ENCODE results near the gene AGAP1. TPM values are rescaled to one million over a fixed set of nuclear protein-coding genes. Genes with fewer than 3 reads are reported as not detected.

AGAP1 gene
- total and polyA plus RNA-seq, 2 donors: 1.7 to 3.0 TPM

DNA sequence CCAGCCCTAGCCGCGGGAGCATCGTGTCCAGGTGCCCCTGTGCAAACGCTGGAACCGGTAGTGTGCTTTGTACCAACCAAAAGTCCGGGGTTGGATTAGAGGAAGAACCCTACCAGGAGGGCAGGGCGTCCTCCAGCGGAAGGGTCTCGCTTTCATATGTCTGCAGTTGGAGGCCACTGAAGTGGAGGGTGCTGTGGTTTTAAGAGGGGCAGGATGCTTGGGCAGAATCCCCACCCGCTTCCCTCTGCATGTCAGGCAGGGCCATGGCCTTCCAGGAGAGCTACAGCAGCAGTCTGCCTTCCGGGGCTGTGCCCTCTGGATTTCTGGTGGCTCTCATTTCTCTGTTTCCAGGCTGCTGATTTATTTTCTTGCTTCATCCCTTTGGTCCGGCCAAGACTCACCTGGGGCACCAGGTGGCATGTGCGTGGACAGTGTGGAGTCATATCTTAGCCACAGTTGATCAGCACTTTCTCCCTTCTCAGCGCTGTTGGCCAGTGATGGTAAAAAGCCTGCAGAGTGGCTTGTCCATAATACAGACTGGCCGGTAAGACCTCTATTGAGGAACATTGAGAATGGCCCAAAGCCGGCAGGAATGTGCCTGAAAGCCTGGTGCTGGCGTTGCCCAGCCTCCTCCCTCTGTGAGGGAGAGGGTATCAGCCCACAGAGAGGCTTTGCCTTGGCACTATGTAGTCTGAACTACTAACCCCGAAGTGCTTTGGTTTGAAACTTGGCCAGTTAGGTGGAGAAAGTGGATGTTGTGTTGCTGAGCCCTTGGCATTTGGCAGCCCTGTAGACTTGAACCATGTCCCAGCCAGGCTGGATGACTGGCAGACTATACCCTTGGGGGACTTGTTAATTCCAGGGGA lies 1.8 kb downstream of the AGAP1 start:
- peaks cover 52 to 66% of the 10 kb centered on the region in 2 donors for H3K27me3 ChIP-seq (ENCODE audit: control insufficient read depth in 2 of 2, insufficient read depth in 1 of 2, low read length in 1 of 2)
- no peaks in the 10 kb centered on the region for H3K36me3 ChIP-seq (ENCODE audit: control insufficient read depth in 2 of 2, insufficient read depth in 2 of 2, low read length in 1 of 2)
- WGBS: 42% methylated on average over 18 of the region's 18 CpGs
- DNase-seq (ENCODE audit: low read depth in 6 of 9, low spot score in 9 of 9): no peak
- H3K4me1 ChIP-seq (ENCODE audit: control insufficient read depth in 2 of 2, insufficient read depth in 2 of 2, low read length in 2 of 2): peaks cover 0 to 2% of the 10 kb centered on the region in 2 donors
- no peaks in the 10 kb centered on the region for H3K9me3 ChIP-seq (ENCODE audit: control insufficient read depth in 2 of 2, insufficient read depth in 1 of 2, low read length in 1 of 2)
- H3K27ac ChIP-seq (ENCODE audit: low read depth in 1 of 2, low read length in 1 of 2): no peak overlapping the region
- peak overlapping the region in 1 of 2 donors; percentile 43 for H3K4me3 ChIP-seq (ENCODE audit: low read length in 2 of 2)

DNA sequence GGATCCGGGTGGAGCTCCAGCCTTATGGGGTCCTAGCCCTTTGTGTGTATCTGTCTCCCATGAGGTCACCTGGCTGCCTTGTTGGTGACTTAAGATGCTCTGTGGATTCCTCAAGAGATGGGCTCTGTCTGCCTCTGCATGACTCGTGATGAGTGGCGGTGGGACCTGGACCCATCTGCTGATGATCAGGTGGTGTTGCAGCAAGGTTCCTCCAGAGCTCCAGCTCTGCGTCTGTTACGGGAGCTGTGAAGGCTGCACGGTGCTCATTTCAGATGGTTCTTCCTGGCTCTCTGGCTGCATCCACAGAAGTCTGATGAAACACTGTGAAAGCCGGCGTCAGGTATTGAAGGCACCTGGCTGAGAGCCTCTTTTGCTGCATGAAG lies 2.4 kb downstream of the AGAP1 start:
- Histone ChIP-seq H3K4me1 (ENCODE audit: control insufficient read depth in 2 of 2, insufficient read depth in 2 of 2, low read length in 2 of 2) (peaks cover 0 to 2% of the 10 kb centered on the region in 2 donors), H3K9me3 (ENCODE audit: control insufficient read depth in 2 of 2, insufficient read depth in 1 of 2, low read length in 1 of 2) (no peaks in the 10 kb centered on the region), H3K4me3 (ENCODE audit: low read length in 2 of 2) (no peak overlapping the region), H3K27ac (ENCODE audit: low read depth in 1 of 2, low read length in 1 of 2) (no peak overlapping the region), H3K27me3 (ENCODE audit: control insufficient read depth in 2 of 2, insufficient read depth in 1 of 2, low read length in 1 of 2) (peaks cover 56 to 70% of the 10 kb centered on the region in 2 donors), H3K36me3 (ENCODE audit: control insufficient read depth in 2 of 2, insufficient read depth in 2 of 2, low read length in 1 of 2) (no peaks in the 10 kb centered on the region)
- DNase-seq (ENCODE audit: low read depth in 6 of 9, low spot score in 9 of 9): no peak
- WGBS: 85% methylated on average over 8 of the region's 8 CpGs

DNA sequence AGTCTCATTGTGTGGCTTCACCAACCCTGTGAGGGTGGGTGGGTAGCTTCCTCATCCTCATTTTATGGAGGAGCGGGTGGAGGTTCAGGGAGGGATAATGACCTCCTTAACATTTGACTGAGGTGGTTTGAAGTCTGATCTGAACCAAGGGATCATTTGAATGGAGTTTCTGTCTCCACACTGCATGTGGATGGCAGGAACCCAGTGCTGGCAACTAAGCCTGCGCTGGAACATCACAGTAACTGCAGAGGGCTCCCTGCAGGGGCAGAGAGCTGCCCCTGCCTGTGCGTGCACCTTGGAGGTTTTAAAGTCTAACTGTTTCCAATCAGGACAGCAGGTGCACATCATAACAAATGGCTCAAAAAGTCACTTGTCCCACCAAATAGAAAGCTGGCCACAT lies 3.3 kb downstream of the AGAP1 start:
- peaks cover 58 to 70% of the 10 kb centered on the region in 2 donors for H3K27me3 ChIP-seq (ENCODE audit: control insufficient read depth in 2 of 2, insufficient read depth in 1 of 2, low read length in 1 of 2)
- no peaks in the 10 kb centered on the region for H3K36me3 ChIP-seq (ENCODE audit: control insufficient read depth in 2 of 2, insufficient read depth in 2 of 2, low read length in 1 of 2)
- no peak overlapping the region for H3K27ac ChIP-seq (ENCODE audit: low read depth in 1 of 2, low read length in 1 of 2)
- no peak overlapping the region for H3K4me3 ChIP-seq (ENCODE audit: low read length in 2 of 2)
- DNase-seq (ENCODE audit: low read depth in 6 of 9, low spot score in 9 of 9): no peak
- H3K4me1 ChIP-seq (ENCODE audit: control insufficient read depth in 2 of 2, insufficient read depth in 2 of 2, low read length in 2 of 2): peaks cover 0 to 2% of the 10 kb centered on the region in 2 donors
- H3K9me3 ChIP-seq (ENCODE audit: control insufficient read depth in 2 of 2, insufficient read depth in 1 of 2, low read length in 1 of 2): no peaks in the 10 kb centered on the region
- 69% methylated on average over 3 of the region's 3 CpGs for WGBS

DNA sequence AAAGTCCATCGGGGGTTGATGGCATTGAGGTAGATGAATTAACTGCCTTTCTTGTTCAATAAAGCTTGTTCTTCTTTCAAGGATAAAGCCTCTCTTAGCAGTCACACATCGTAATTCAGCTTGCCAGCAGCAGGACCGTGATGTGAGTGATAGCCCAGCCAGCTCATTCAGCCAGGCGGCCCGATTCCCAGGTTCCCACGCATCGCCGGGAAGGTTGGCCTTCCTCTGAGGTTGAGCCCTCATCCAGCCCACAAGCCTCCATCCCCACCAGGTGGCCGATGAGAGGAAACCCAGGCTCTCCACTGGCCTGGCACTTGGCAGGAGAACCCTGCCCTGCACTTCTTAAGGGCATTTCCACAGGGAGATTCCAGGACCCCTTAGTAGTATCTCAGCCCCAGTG lies 4.7 kb downstream of the AGAP1 start:
- Histone ChIP-seq H3K4me3 (ENCODE audit: low read length in 2 of 2) (no peak overlapping the region), H3K4me1 (ENCODE audit: control insufficient read depth in 2 of 2, insufficient read depth in 2 of 2, low read length in 2 of 2) (peaks cover 0 to 2% of the 10 kb centered on the region in 2 donors), H3K27me3 (ENCODE audit: control insufficient read depth in 2 of 2, insufficient read depth in 1 of 2, low read length in 1 of 2) (peaks cover 49 to 68% of the 10 kb centered on the region in 2 donors), H3K9me3 (ENCODE audit: control insufficient read depth in 2 of 2, insufficient read depth in 1 of 2, low read length in 1 of 2) (no peaks in the 10 kb centered on the region), H3K36me3 (ENCODE audit: control insufficient read depth in 2 of 2, insufficient read depth in 2 of 2, low read length in 1 of 2) (no peaks in the 10 kb centered on the region), H3K27ac (ENCODE audit: low read depth in 1 of 2, low read length in 1 of 2) (no peak overlapping the region)
- 81% methylated on average over 9 of the region's 9 CpGs for WGBS
- no peak for DNase-seq (ENCODE audit: low read depth in 6 of 9, low spot score in 9 of 9)

DNA sequence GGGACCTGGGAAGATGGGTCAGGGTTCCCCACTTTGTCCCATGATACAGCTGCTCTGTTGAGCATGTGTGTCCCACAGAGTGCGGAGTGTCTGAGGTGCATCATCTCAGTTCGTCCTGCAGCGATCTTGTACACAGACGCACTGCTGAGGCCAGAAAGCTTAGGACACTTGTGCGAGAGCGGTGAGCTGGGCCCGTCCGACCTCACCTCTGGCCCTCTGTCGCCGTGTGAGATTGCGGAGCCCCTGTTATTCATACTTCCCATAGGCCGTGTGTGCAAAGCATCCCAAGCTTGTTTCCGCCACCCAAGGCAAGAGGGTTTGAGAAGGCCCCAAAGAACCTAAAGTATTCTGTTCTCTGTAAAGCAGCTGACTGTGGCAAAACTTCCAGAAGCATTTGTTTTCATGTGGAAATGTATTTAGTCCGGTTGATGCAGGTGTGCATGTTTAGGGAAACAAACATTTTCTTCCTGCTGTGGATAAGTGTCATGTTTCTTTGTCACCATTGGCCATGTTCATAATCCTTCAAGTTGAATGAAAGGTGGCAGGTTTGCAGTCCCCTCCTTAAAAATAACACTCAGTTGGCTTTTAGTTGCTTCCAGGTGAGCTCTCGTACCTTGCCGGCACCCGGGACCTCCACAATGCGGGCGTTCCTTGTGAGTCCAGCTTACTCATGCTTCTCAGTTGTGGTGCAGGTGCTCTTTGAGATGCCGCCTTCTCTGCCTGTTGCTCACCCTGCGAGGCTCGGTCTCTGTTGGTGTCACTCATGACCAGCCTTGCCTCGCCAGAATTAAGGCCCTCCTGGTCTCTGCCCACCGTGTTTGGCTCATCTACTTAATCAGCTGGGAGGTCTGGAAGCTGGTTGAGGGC lies 5.3 kb downstream of the AGAP1 start:
- H3K4me1 ChIP-seq (ENCODE audit: control insufficient read depth in 2 of 2, insufficient read depth in 2 of 2, low read length in 2 of 2): peaks cover 0 to 2% of the 10 kb centered on the region in 2 donors

DNA sequence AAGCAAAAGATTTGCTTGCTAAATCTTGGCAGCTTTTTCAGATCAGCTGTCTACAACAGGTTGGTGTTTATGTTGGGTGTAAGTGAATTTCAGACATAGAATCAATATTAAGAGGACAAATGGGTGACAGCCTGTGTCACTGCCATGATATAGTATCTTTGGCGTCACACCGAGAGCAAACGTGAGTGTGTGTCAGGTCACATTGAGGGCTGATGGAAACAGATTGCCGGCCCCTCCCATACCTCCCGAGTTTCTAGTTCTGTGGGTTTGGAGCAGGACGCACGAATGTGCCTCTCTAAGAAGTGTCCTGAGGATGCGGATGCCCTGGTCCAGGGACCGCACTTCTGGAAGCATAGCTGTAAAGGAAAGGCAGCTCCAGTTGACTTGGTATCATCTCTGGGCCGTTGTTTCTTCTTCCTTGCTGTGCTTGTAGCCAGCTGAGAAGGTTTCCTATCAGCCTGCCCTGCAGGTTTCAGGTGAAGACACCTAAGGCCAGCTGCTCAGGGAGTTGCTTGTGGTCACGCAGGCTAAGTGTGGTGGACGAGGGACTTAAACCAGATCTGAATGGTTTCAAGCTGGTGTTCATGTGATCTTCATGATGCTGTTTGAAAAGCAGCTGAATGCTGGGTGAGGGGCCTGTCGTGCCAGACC lies 6.4 kb downstream of the AGAP1 start:
- Histone ChIP-seq H3K27ac (ENCODE audit: low read depth in 1 of 2, low read length in 1 of 2) (no peak overlapping the region), H3K36me3 (ENCODE audit: control insufficient read depth in 2 of 2, insufficient read depth in 2 of 2, low read length in 1 of 2) (no peaks in the 10 kb centered on the region), H3K27me3 (ENCODE audit: control insufficient read depth in 2 of 2, insufficient read depth in 1 of 2, low read length in 1 of 2) (peaks cover 32 to 65% of the 10 kb centered on the region in 2 donors), H3K9me3 (ENCODE audit: control insufficient read depth in 2 of 2, insufficient read depth in 1 of 2, low read length in 1 of 2) (no peaks in the 10 kb centered on the region), H3K4me1 (ENCODE audit: control insufficient read depth in 2 of 2, insufficient read depth in 2 of 2, low read length in 2 of 2) (peaks cover 0 to 2% of the 10 kb centered on the region in 2 donors), H3K4me3 (ENCODE audit: low read length in 2 of 2) (no peak overlapping the region)
- WGBS: 90% methylated on average over 13 of the region's 13 CpGs
- no peak for DNase-seq (ENCODE audit: low read depth in 6 of 9, low spot score in 9 of 9)

More for the DNA sequence above, 5.3 kb downstream of the AGAP1 start:
- no peaks in the 10 kb centered on the region for H3K9me3 ChIP-seq (ENCODE audit: control insufficient read depth in 2 of 2, insufficient read depth in 1 of 2, low read length in 1 of 2)
- H3K36me3 ChIP-seq (ENCODE audit: control insufficient read depth in 2 of 2, insufficient read depth in 2 of 2, low read length in 1 of 2): no peaks in the 10 kb centered on the region
- peaks cover 43 to 70% of the 10 kb centered on the region in 2 donors for H3K27me3 ChIP-seq (ENCODE audit: control insufficient read depth in 2 of 2, insufficient read depth in 1 of 2, low read length in 1 of 2)
- no peak overlapping the region for H3K4me3 ChIP-seq (ENCODE audit: low read length in 2 of 2)
- 93% methylated on average over 24 of the region's 24 CpGs for WGBS
- no peak overlapping the region for H3K27ac ChIP-seq (ENCODE audit: low read depth in 1 of 2, low read length in 1 of 2)
- DNase-seq (ENCODE audit: low read depth in 6 of 9, low spot score in 9 of 9): no peak

DNA sequence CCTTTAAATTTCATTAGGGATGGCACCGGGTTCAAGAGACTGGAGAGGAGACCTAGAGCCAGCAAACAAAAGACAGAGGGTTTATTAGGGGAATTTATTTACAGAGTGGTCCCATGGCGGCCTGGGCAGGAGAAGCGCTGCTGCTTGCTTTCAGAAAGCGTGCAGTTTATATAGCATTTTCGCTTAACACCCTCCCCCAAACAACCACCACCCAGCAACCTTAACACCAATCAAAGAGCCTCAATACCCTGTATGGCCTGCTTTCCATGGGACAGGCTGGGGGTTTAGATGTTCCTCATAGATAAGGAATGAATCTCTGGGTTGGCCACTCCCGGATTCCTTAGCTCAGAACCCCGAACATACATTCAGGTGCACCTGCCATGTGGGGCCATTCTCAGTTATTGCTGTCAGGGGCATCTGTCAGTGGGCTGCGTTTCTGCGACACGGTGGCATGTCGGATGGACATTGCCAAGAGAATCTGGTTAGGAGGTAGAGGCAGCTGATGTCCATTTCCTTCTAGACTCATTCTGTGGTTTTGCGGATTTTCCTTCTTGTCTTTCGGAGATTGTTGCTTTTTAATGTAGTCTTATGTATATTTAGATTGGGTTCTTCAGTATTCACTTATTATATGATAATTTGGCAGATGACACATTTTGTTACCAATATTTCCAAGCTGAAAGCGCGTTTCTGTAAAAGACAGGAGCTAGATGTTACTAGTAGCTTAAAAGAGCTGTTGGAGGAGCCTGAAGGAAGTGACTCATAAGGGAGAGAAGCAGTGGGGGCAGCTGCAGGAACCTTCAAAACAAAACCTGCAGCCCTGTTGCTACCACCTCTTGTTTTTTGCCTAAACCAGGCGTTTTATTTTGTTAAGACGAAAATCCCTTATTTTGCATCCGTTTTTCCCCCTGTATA lies 7.2 kb downstream of the AGAP1 start:
- H3K27me3 ChIP-seq (ENCODE audit: control insufficient read depth in 2 of 2, insufficient read depth in 1 of 2, low read length in 1 of 2): peaks cover 26 to 59% of the 10 kb centered on the region in 2 donors

DNA sequence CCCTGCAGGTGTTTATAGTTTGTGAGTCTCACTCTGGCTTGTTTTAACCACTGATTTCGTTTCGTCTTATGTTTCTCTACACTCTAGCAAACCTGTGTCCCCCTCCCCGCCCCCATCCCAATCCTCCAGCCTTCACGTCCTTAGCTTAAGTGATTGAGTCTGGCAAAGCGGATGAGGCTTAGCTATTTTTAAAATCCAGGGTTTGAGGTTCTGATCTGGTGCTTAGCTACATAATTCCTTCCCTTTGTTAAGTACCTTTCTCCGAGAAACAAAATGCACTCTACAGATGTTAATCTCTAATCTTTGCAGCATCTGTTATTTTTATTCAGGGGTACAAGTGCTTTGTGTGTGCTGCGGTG lies 7.8 kb downstream of the AGAP1 start:
- no peak overlapping the region for H3K4me3 ChIP-seq (ENCODE audit: low read length in 2 of 2)
- no peak for DNase-seq (ENCODE audit: low read depth in 6 of 9, low spot score in 9 of 9)
- 10% methylated on average over 7 of the region's 7 CpGs for WGBS
- no peak overlapping the region for H3K27ac ChIP-seq (ENCODE audit: low read depth in 1 of 2, low read length in 1 of 2)
- H3K9me3 ChIP-seq (ENCODE audit: control insufficient read depth in 2 of 2, insufficient read depth in 1 of 2, low read length in 1 of 2): no peaks in the 10 kb centered on the region
- H3K36me3 ChIP-seq (ENCODE audit: control insufficient read depth in 2 of 2, insufficient read depth in 2 of 2, low read length in 1 of 2): no peaks in the 10 kb centered on the region
- no peaks in the 10 kb centered on the region for H3K4me1 ChIP-seq (ENCODE audit: control insufficient read depth in 2 of 2, insufficient read depth in 2 of 2, low read length in 2 of 2)
- peaks cover 22 to 53% of the 10 kb centered on the region in 2 donors for H3K27me3 ChIP-seq (ENCODE audit: control insufficient read depth in 2 of 2, insufficient read depth in 1 of 2, low read length in 1 of 2)

More for the DNA sequence above, 7.2 kb downstream of the AGAP1 start:
- H3K9me3 ChIP-seq (ENCODE audit: control insufficient read depth in 2 of 2, insufficient read depth in 1 of 2, low read length in 1 of 2): no peaks in the 10 kb centered on the region
- H3K4me1 ChIP-seq (ENCODE audit: control insufficient read depth in 2 of 2, insufficient read depth in 2 of 2, low read length in 2 of 2): peaks cover 0 to 1% of the 10 kb centered on the region in 2 donors
- H3K36me3 ChIP-seq (ENCODE audit: control insufficient read depth in 2 of 2, insufficient read depth in 2 of 2, low read length in 1 of 2): no peaks in the 10 kb centered on the region
- H3K27ac ChIP-seq (ENCODE audit: low read depth in 1 of 2, low read length in 1 of 2): no peak overlapping the region
- H3K4me3 ChIP-seq (ENCODE audit: low read length in 2 of 2): no peak overlapping the region
- 51% methylated on average over 18 of the region's 18 CpGs for WGBS
- DNase-seq (ENCODE audit: low read depth in 6 of 9, low spot score in 9 of 9): no peak
